Cardiac fibroblast (primary cell): ENCODE data around the gene ABCC4.

Experiments
- DNase-seq, 2 donors: peaks; one replicate each; pipeline versions ENCODE4 v3.0.0 to v3.0.0-alpha.2; 2010; ENCODE audit warnings: low read depth in 2 of 2
- H3K4me3 ChIP-seq, 2 donors: replicated peaks in 1 of 2; 1 replicate in 1 of 2; 2 replicates in 1 of 2; pipeline ENCODE4 v1.5.1; 2011; ENCODE audit warnings: low read depth in 2 of 2, low read length in 2 of 2, mild to moderate bottlenecking in 2 of 2, moderate library complexity in 1 of 2
- CTCF ChIP-seq: IDR thresholded peaks from one replicate; pipeline ENCODE4 v1.5.1; 2011; ENCODE audit warnings: low read depth, mild to moderate bottlenecking, low read length, inconsistent platforms

ABCC4 gene

GRCh38 chr13:95030821-95031343 is 270.4 kb downstream of the ABCC4 start:
- no peak for TF ChIP-seq CTCF
- no peak for DNase-seq
- H3K4me3 ChIP-seq = no peak overlapping the region

GRCh38 chr13:95027638-95028037 is 273.6 kb downstream of the ABCC4 start:
- DNase-seq = no peak
- H3K4me3 ChIP-seq = no peak overlapping the region
- no peak for TF ChIP-seq CTCF

GRCh38 chr13:95025116-95025515 is 276.1 kb downstream of the ABCC4 start:
- no peak for TF ChIP-seq CTCF
- H3K4me3 ChIP-seq = no peak overlapping the region
- no peak for DNase-seq

GRCh38 chr13:95023405-95023804 is 277.8 kb downstream of the ABCC4 start:
- no peak for TF ChIP-seq CTCF
- no peak for DNase-seq

DNA sequence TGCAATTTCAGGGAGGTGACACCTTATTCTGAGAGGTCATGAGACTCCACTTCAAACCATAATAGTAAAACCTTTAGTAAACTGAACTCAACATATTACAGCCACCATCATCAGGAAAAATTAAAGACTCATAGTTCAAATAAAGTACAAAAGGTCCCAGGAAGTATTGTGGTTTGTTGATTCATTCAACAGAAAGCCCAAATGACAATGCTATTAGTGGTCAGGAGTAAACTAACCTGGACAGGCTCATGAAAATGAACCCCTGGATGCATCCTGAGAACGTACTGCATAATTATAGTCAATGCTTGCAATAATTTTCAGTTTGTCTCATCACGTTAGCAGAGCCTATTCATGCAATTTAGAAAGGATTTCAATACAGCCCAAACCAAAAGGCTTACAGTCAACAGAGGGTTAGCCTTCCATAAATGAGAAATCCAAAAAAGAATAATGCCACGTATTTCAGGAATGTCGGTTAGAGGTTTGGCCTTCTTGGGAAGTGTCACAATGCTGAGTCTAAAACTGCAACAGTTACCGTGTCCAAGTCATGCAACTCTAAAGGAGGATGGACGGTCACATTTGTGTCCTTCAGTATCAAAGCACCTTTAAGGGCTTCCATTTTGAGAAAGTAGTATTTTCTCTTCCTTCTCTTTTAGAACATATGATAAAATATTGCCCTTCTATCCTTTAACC is 280.8 kb downstream of the ABCC4 start:
- DNase-seq = peak in 1 of 2 donors; percentile 75
- TF ChIP-seq CTCF = no peak
- H3K4me3 ChIP-seq = no peak overlapping the region

More at GRCh38 chr13:95023405-95023804, 277.8 kb downstream of the ABCC4 start:
- H3K4me3 ChIP-seq = no peak overlapping the region

GRCh38 chr13:95019886-95020285 is 281.4 kb downstream of the ABCC4 start:
- no peak for TF ChIP-seq CTCF
- DNase-seq = no peak
- no peak overlapping the region for H3K4me3 ChIP-seq
